NT2/D1 (cell line): ENCODE measurements around the gene RDH11.

Experiments
- DNase-seq: peaks from one replicate; pipeline ENCODE4 v3.0.0-alpha.2; 2011; ENCODE audit warnings: low read depth, low spot score
- H3K27me3 ChIP-seq: 2 replicates; pipeline ENCODE4 v1.6.0; 2011; ENCODE audit warnings: mild to moderate bottlenecking; ENCODE audit not compliant: insufficient read length, insufficient read depth
- H3K36me3 ChIP-seq: 2 replicates; pipeline ENCODE4 v1.6.1; 2011; ENCODE audit warnings: mild to moderate bottlenecking, low read length, mixed read lengths; ENCODE audit not compliant: insufficient read depth, insufficient read length
- H3K4me1 ChIP-seq: 2 replicates; pipeline ENCODE4 v1.5.1; 2011; ENCODE audit not compliant: insufficient read depth, insufficient read length
- H3K4me3 ChIP-seq: 2 replicates; pipeline ENCODE4 v1.5.1; 2011; ENCODE audit warnings: low read depth; ENCODE audit not compliant: insufficient read length
- H3K9ac ChIP-seq: 2 replicates; pipeline ENCODE4 v1.6.0; 2011; ENCODE audit warnings: low read depth; ENCODE audit not compliant: insufficient read length
- H3K9me3 ChIP-seq: 2 replicates; pipeline ENCODE4 v1.5.1; 2011; ENCODE audit warnings: mild to moderate bottlenecking, low read length; ENCODE audit not compliant: insufficient read depth
- SUZ12 ChIP-seq: IDR thresholded peaks from 2 replicates; pipeline ENCODE4 v1.6.1; 2011; ENCODE audit not compliant: insufficient read length, insufficient read depth; ENCODE audit errors: extremely low read depth
- YY1 ChIP-seq: IDR thresholded peaks from 2 replicates; pipeline ENCODE4 v1.6.1; 2011; ENCODE audit not compliant: insufficient read length, insufficient read depth
- ZNF274 ChIP-seq: IDR thresholded peaks from 2 replicates; pipeline ENCODE4 v1.6.1; 2011; ENCODE audit warnings: mild to moderate bottlenecking, low read depth, low read length

The RDH11 gene

DNA sequence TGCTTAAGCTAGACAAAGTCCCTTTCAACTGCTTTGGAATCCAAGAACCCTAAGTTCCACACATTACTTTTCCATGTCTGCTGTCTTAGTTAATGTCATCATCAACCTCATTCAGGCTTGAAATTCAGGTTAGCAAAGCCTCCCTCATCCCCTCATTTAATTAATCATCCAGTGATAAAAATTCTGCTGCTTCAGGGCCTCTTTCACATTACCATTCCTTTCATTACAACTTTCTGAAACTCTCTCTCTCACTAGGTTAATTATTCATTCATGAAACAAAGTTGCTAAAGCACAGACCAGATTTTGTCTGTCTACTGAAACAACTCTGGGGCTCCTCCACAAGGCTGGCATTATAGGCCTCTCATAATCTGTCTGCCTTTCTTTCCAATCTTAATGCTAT is 11.7 kb downstream of the RDH11 start:
- peaks cover 77% of the 10 kb centered on the region for H3K36me3 ChIP-seq

DNA sequence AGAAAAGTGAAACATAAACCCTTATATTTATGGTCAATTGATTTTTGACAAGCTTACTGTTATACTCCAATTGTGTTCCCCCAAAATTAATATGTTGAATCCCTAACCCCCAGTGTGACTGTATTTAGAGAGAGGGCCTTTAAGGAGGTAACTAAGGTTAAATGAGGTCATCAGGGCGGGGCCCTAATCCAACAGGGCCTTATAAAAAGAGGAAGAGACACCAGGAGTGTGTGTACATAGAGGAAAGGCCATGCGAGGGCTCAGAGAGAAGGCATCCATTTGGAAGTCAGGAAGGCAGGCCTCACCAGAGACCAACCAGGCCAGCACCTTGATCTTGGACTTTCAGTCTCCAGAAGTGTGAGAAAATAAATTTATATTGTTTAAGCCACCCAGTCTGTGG is 14.6 kb downstream of the RDH11 start:
- H3K9ac ChIP-seq, result no peak overlapping the region
- no peak for TF ChIP-seq ZNF274
- no peaks in the 10 kb centered on the region for H3K9me3 ChIP-seq
- peaks cover 73% of the 10 kb centered on the region for H3K36me3 ChIP-seq
- H3K27me3 ChIP-seq, result no peaks in the 10 kb centered on the region
- H3K4me1 ChIP-seq, result peaks cover 2% of the 10 kb centered on the region
- DNase-seq, result no peak
- H3K4me3 ChIP-seq, result no peak overlapping the region

More for the DNA sequence above, 11.7 kb downstream of the RDH11 start:
- no peaks in the 10 kb centered on the region for H3K9me3 ChIP-seq
- H3K4me1 ChIP-seq, result no peaks in the 10 kb centered on the region
- H3K27me3 ChIP-seq, result no peaks in the 10 kb centered on the region
- no peak overlapping the region for H3K9ac ChIP-seq
- TF ChIP-seq ZNF274 (no peak), YY1 (no peak), SUZ12 (no peak)
- DNase-seq, result no peak
- H3K4me3 ChIP-seq, result no peak overlapping the region

GRCh38 chr14:67680121-67680602 is 15.4 kb downstream of the RDH11 start:
- H3K27me3 ChIP-seq, result no peaks in the 10 kb centered on the region
- DNase-seq, result no peak
- H3K4me1 ChIP-seq, result peaks cover 2% of the 10 kb centered on the region
- H3K36me3 ChIP-seq, result peaks cover 66% of the 10 kb centered on the region
- no peak overlapping the region for H3K9ac ChIP-seq
- H3K9me3 ChIP-seq, result no peaks in the 10 kb centered on the region
- TF ChIP-seq YY1 (no peak), ZNF274 (no peak), SUZ12 (no peak)
- no peak overlapping the region for H3K4me3 ChIP-seq

GRCh38 chr14:67679006-67679405 is 16.6 kb downstream of the RDH11 start:
- no peak for DNase-seq
- TF ChIP-seq SUZ12 (no peak), YY1 (no peak), ZNF274 (no peak)
- no peak overlapping the region for H3K9ac ChIP-seq
- H3K27me3 ChIP-seq, result no peaks in the 10 kb centered on the region
- H3K36me3 ChIP-seq, result peaks cover 56% of the 10 kb centered on the region
- H3K4me3 ChIP-seq, result no peak overlapping the region
- peaks cover 2% of the 10 kb centered on the region for H3K4me1 ChIP-seq
- H3K9me3 ChIP-seq, result no peaks in the 10 kb centered on the region

- Histone ChIP-seq H3K27me3 (no peaks in the 10 kb centered on the region), H3K4me1 (peaks cover 2% of the 10 kb centered on the region), H3K4me3 (peak overlapping the region; percentile 84), H3K9ac (peak overlapping the region; percentile 94), H3K9me3 (no peaks in the 10 kb centered on the region), H3K36me3 (peaks cover 24% of the 10 kb centered on the region)
- TF ChIP-seq ZNF274, result no peak
- TF ChIP-seq YY1, result no peak
- no peak for TF ChIP-seq SUZ12
- DNase-seq, result no peak
Observed at GRCh38 chr14:67675219-67675582, 20.4 kb downstream of the RDH11 start.

GRCh38 chr14:67674480-67675218 is 20.9 kb downstream of the RDH11 start, which contains the start of gene VTI1B:
TSS of gene VTI1B (minus strand) at chr14:67674632. CDS start at chr14:67674489, 143 bp downstream.
- DNase-seq, result peak; percentile 59
- TF ChIP-seq SUZ12 (no peak), ZNF274 (no peak), YY1 (no peak)
- peaks cover 22% of the 10 kb centered on the region for H3K36me3 ChIP-seq
- H3K4me1 ChIP-seq, result peaks cover 2% of the 10 kb centered on the region
- H3K9me3 ChIP-seq, result no peaks in the 10 kb centered on the region
- H3K9ac ChIP-seq, result peak within 1 kb of the TSS; percentile 94
- peak within 1 kb of the TSS; percentile 84 for H3K4me3 ChIP-seq
- H3K27me3 ChIP-seq, result no peaks in the 10 kb centered on the region

GRCh38 chr14:67674139-67674479 is 21.5 kb downstream of the RDH11 start:
- H3K9ac ChIP-seq, result peak overlapping the region; percentile 94
- no peak for TF ChIP-seq ZNF274
- TF ChIP-seq YY1, result no peak
- TF ChIP-seq SUZ12, result no peak
- peak overlapping the region; percentile 84 for H3K4me3 ChIP-seq
- DNase-seq, result peak; percentile 38
- no peaks in the 10 kb centered on the region for H3K9me3 ChIP-seq
- no peaks in the 10 kb centered on the region for H3K27me3 ChIP-seq
- peaks cover 22% of the 10 kb centered on the region for H3K36me3 ChIP-seq
- peaks cover 2% of the 10 kb centered on the region for H3K4me1 ChIP-seq
